GM18861 (cell line): ENCODE data around the gene TRPC4.
"Not testable (repeated sequence)": the region's sequence is repeated elsewhere in the genome, so short reads cannot be mapped to it uniquely, and the experiment has no call there.

Source experiments
- ATAC-seq: cut with Tn5 transposase; IDR thresholded peaks from one replicate; pipeline ENCODE4 v1.9.1; 2021; ENCODE audit not compliant: unreplicated experiment

TRPC4 gene

DNA sequence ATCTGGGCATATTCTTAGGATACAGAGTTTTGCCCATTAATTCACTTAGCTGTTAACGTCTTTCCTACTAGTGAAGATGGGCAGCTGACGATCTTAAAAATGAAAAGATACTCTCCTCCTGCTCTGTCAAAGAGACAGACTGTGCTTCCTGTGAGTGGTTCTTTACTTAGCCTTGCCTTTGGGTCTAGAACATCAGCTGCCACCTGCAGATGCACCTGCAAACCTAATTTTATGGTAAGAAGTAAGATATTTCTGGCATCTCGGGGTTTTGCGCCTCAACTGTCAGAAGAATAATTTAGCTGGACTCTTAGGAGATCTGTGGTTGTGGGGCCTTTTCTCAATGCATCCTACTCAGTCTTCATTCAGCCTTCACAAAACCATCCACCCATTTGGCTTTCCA lies 36.2 kb downstream of the TRPC4 start:
- no peak for ATAC-seq

DNA sequence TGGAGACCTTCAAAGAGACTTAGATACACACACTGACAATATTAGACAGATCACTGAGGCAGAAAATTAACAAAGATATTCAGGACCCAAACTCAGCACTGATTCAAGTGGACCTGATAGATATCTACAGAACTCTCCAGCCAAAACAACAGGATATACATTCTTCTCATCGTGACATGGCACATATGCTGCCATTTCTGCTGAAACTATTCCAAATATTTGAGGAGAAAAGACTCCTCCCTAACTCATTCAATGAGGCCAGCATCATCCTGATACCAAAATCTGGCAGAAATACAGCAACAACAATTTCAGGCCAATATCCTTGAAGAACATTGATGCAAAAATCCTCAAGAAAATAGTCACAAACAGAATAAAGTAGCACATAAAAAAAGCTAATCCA lies 53.3 kb downstream of the TRPC4 start:
- no peak for ATAC-seq

DNA sequence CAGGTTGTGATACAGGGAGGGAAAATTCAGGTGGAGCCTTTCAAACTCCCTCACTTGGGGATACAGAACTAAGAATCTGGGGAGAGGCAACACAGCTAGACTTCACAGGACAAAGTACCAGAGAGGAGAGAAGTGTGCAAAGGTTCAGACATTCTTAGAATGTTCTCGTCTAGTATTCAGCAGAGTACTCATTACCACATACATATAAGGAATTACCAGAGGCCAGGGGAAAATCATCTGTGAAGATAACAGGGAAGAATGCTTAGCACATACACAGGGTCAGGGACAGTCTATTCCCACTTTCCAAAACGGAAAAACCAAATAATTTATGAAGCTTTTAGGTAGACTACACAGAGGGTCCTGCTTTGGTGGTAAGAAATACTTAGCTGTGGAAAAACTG lies 58.1 kb downstream of the TRPC4 start:
- no peak for ATAC-seq

DNA sequence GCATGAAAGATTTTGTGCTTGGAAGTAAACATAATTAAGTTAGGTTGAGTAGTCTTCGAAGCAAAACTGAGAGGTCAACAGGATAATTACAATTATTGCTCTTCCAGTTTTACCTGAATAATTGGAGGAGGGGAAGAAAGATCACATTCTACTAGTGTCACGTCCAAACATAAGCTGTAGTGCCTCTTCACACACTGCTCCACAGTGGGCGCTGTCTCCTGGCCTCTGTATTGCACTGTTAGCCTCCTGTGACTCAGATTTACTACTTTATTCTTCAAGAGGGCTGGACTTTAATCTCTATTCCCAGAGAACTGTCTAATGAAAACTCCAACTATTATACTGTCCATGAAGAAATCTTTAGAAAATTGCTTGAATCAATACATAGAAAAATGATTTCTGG lies 62.9 kb downstream of the TRPC4 start:
- ATAC-seq = no peak

DNA sequence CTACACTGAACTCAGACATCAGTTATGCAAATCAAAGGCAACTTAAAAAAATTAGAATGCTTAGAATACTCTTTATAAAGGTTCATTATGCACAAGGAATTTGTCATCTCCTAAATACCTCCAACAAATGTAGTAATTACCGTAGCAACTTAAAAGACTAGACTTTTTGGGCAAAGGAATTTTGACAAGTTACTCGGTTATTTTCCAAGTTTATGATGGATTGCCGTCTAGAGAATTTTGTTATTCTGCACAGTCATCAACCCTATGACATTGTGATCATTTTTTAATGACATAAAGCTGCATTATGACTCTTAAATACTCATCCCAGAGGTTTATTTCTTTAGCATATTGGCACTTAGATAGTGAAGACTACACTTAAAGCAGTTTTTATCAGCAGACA lies 71.9 kb downstream of the TRPC4 start:
- ATAC-seq = no peak

DNA sequence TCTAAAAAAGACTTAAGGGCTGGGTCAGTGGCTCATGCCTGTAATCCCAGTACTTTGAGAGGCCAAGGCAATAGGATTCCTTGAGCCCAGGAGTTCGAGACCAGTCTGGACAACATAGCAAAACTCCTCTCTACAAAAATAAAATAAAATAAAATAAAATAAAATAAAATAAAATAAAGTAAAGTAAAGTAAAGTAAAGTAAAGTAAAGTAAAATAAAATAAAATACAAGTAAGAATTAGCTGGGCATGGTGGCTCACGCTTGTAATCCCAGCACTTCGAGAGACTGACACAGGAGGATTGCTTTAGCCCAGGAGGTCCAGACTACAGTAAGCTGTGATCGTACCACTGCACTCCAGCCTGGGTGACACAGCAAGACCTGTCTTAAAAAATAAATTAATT lies 72.8 kb downstream of the TRPC4 start:
- ATAC-seq = not testable (repeated sequence)

DNA sequence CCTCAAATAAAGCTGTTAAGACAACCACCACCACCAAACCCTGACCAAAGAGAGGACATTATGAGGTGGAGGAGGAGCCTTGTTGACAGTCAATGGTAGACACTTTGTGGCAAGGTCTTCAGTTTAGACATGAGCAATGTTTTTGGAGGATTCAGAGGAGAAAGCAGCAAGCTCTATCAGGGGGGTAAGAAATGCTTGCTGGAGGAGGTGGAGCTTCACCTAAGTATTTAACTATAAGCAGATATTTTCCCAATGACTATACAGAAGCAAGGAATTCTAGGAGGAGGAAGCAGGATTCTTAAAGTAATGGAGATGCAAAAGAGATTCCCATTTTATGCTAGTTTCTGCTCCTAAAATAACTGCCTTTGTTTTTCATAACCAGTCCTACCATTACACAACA lies 74.2 kb downstream of the TRPC4 start:
- no peak for ATAC-seq

DNA sequence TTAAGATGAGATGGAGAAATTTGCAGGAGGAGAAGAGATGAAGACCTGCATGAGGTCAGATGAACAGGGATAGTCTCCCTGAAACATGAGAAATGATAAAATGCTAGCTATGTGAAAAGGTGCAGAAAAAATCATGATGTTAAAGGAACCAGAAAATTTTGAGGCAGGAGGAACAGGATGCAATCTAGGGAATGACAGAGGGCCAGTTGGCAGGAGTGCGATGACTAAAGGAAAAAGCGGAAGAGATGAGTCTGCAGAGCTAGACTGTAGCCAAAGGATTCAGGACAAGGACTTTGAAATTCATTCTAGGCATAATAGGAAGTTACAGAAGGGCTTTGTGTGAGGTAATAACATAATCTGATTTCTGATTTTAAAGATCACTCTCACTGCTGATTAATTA lies 77.9 kb downstream of the TRPC4 start:
- no peak for ATAC-seq

DNA sequence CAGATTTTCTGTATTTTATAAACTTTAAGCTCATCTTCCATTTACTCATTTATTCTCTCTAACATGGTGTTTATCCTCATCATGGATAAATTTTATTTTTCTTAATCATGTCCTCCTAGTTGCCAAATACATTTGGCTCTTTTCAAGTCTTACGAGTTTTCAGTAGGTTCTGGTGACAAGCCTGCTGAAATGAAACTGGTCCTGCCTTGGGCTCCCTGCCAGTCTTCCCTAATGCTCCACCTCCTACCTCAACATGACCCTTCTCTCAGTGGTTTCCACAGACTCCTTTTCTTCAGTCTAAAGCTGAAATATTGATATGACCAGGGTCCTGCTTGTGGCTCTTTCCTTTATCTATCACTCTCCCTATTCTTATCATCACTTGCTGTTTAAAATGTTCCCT lies 81.2 kb downstream of the TRPC4 start:
- no peak for ATAC-seq

DNA sequence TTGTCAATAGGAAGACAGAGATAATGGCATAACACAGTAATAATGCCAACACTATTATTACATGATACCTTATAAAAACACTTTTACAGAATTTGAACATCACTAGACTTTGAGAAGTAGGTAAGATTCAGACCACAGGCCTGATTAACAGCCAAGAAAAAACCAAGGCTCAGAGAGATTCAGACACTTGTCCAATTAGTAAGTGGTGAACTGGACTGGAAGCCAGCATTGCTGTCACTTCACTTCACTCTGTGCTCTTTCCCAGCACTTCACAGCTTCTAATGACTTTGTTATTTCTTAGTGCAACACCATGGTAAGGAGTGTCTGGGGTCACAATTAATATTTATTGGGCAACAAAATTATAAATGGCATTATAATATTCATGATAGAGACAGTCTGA lies 91.9 kb downstream of the TRPC4 start:
- ATAC-seq = no peak

DNA sequence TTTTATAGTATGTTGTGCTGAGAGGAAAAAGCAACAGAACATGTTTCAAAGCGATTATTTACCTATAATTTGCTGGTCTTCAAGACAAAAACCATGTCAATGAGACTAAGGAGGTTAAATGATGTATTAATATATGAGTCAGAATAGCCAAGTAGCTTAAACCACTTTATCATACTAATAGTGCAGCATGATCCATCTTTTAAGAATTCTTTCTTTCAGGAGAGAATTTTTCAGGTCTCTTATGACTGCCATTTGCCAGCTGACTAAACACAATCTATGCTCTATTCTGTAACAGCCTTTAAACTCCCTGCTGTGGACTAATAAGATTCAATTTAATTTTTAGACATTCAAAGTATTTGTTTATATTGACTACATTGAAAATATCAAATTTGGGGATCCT lies 93.7 kb downstream of the TRPC4 start:
- no peak for ATAC-seq

DNA sequence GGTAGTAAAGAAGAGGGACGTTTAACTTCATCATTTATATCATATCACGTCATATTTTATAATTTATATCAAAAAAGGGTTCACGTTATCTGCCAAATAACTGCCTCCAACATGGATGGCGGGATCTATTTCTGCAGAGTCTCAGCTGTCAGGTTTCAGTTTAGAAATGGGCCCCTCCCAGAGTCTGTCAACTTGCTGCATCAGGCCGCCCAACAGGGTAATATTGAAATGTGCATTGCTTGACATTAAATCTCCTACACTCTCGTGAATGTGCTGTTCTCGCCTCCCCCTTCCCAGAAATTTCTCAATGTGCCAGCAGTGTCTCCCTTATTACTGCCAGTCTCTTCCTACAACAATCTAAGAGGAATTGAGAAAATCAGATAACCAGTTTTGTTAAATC lies 96.9 kb downstream of the TRPC4 start:
- no peak for ATAC-seq

DNA sequence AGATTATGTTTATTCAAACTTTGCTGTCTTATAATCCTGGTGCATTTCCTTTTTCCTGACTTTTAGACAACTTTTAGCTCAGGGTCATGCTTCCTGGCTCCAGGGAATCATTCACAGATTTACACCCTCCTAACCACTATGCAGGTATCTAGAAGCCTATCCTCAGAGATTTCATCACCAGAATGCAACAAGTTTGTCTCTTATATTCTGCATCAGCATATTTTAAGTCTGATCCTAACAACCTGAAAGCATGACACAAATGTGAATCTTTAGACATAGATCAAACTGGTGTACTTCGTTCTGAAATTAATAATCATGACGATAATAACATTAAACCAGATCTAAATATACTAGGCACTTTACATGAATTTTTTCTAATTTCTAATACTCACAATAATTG lies 100.0 kb downstream of the TRPC4 start:
- no peak for ATAC-seq

DNA sequence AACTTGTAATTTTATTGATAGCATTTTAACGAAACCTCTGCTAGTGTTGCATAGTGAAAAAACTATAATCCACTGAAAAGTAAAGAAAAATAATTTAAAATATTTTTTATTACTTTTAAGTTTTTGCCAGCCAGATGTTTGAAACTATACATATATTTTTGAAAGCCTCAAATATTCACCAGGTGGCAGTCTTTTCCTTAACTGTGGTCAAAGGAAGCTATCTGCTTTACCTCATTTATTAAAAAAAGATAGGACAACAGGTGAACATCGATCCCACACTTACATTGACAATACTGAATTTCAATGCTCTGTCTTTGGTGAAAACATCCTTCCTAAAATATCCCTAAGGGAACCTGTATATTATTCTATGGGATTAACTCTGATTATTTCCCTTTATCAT lies 100.5 kb downstream of the TRPC4 start:
- no peak for ATAC-seq

DNA sequence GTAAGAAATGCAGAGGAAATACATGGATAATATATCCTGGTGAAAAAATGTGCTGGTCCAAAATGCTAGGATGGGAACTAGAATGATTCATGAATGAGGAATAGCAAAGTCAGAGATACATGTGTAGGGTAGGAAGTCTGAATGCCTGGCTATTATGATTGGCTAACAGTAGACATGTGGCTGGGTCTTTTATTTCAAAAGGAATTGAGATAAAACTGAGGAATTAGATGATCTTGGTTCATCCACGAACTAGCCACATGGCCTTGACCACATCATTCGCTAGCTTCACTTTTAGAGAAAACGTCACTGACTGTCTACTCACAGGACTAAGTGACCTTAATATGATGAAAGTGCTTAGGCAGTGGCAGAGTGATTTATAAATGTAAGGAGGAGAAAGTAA lies 103.1 kb downstream of the TRPC4 start:
- ATAC-seq = no peak

DNA sequence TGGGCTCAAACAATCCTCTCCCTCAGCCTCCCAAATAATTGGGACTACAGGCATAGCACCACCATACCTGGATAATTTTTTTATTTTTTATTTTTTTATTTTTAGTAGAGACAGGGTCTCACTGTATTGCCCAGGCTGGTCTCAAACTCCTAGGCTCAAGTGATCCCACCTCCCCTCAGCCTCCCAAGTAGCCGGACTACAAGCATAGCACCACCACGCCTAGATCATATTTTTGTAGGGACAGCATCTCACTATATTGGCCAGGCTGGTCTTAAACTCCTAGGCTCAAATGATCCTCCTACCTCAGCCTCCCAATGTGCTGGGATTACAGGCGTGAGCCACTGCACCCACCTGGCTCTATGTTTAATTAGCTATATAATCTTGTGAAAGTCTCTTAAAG lies 114.2 kb downstream of the TRPC4 start:
- ATAC-seq = no peak

DNA sequence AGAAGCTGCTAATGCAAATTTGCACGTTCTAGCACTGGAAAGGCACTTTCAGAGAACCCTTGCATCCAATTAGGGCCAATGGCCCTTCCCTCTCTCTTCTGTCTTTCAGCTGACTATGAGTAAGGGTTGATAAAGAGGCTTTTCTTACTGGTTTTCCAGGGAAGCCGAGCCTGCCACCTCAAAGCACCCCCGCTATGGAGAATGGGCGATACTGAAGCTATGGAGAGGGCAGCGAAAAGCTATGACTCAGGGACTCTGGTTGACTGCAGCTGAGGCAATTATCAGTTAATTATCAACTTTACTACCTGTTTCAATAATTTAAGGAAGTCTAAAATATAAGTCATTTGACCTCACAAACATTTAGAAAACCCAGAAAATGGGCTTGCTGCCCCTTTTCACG lies 115.8 kb downstream of the TRPC4 start:
- no peak for ATAC-seq

DNA sequence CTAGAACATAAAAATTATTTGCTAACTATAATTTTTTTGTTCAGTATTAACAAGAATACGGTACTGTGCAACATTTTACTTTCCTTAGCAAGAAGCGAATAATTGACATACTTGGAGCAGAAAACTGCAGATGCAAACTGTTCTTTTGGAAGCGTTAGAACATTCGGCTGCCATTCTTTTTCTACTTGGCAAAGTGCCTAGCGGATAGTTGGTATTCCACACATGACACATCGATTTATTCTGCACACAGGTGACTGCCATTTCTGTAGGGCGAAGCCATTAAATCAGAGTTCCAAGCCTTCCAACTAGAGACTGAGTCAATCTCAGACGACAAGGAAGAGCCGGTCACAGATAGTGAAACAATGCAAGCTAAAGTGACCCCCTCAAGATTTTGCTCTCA lies 117.4 kb downstream of the TRPC4 start:
- no peak for ATAC-seq

DNA sequence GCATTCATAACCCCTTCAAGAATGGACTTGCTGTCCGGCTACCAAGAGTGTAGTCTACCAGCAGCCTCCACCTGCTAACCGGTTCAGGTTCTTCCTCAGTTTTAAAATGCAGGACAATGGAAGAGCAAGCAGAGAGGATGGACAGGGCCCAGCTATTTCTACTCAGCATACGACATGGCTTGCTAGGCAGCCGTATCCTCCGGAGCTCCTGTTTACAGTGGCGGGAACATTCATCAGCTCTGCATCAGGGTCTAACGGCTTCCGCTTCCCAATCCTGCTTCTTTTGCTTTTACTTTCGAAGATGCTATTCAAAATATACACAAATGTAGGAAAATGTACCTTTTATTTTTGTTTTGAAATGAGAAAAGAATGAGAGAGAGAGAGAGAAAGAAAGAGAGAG lies 118.5 kb downstream of the TRPC4 start:
- ATAC-seq = no peak

DNA sequence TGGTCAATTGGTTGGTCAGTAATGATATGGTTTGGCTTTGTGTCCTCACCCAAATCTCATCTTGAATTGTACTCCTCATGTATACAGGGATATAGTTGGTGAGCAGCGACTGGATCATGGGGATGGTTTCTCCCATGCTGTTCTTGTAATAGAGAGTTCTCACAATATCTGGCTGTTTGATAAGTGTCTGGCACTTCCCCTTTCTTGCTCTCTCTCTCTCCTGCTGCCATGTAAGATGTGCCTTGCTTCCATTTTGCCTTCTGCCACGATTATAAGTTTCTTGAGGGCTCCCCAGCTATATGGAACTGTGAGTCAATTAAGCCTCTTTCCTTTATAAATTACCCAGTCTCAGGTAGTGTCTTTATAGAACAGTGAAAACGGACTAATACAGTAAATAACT lies 120.7 kb downstream of the TRPC4 start:
- no peak for ATAC-seq

DNA sequence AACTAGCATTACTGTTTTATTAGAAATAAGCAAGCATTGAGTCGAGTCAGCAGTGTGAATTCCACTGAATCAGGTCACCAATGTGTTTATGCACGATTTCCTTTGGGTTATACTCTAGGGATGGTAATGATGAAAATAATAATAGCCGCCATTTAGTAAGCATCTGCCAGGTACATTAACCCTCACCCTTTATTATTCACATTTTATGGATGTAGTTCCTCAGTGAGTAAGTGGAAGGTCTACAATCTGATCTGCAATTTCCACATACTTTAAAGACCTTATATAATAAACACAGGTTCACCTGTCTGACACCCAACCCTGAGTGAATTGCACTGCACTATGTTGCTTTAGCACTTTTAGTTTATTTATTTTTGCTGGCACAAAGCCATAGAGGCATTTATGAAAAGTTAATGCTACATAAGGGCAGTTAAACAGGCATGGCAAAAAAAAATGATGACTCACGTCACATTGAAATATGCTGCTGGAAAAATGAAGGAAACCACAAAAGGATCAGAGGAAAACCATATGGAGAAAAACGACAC lies 122.4 kb downstream of the TRPC4 start:
- ATAC-seq = no peak

DNA sequence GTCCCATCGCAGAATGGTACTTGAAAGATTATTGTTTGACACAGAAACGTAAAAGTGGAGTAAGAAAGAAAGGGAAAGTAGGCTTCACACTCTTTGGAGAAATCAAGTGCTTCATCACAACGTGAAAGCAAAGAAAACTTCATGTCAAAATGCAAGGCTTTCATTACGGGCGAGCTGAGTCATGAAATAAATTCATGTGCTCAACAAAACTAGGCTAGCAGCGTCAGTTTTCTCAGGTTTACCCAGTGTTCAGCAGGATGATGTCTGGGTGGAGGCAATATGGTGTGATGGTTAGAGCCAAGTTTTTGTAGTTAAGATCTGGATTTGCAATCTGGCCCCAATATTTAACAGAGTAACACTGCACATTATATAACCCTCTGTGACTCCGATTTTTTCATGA lies 128.0 kb downstream of the TRPC4 start:
- no peak for ATAC-seq

DNA sequence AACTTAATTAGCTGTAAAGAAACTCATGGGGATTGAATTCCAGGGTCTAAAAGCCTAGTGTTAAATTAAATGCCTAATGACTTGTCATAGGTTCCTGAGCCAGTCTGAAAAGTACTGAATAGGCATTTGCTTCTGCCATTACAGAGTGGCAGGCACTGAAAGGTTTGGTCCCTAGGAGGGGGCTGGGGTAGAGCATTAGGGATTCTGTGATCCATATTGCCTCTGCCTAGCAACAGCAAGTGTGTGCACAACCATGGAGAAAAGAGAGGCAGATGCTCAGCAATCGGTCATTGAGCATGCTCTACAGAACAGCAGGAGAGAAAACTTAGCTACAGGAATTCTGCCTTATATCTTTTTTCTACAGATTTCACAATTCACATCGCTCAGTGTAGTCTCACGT lies 133.5 kb downstream of the TRPC4 start:
- no peak for ATAC-seq

DNA sequence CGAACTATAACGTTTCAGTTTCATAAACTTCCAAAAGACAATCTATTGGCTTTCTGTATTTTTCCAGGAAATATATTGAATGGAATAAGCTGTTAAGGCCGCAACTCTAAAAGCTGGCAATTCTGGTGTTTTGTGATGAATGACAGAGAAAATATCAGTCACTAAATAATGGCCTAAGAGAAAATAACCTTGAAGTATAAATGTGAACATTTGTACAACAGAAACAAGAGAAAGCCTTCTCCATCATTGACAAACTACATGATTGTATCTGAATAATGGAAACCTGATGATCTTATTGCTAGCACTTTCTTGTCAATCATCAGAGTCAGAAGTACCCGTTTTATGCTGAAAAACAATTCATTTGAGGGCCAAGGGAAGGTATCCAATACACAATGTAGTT lies 134.3 kb downstream of the TRPC4 start:
- no peak for ATAC-seq
